Inflammatory macrophage (primary cell): Measurements from ENCODE around the gene DNLZ.

ENCODE experiments used
- DNase-seq, 2 donors: peaks; one replicate each; pipeline ENCODE4 v3.0.0-alpha.2; 2020 to 2022

The DNLZ gene

GRCh38 chr9:136395345-136396218 is 32.0 kb upstream of the DNLZ start:
- no peak for DNase-seq

- no peak for DNase-seq
Measured at GRCh38 chr9:136395020-136395340, 31.4 kb upstream of the DNLZ start.

- no peak for DNase-seq
Measured at GRCh38 chr9:136394312-136395019, 30.9 kb upstream of the DNLZ start.

- no peak for DNase-seq
Measured at GRCh38 chr9:136393531-136393930, 30.0 kb upstream of the DNLZ start.

GRCh38 chr9:136392538-136393449 is 29.2 kb upstream of the DNLZ start:
- DNase-seq = no peak

- no peak for DNase-seq
Measured at GRCh38 chr9:136391737-136392537, 28.4 kb upstream of the DNLZ start.

- no peak for DNase-seq
Measured at GRCh38 chr9:136389396-136389795, 25.9 kb upstream of the DNLZ start.

GRCh38 chr9:136387217-136387616 is 23.7 kb upstream of the DNLZ start:
- no peak for DNase-seq

GRCh38 chr9:136386018-136386417 is 22.5 kb upstream of the DNLZ start:
- DNase-seq = peak in 1 of 2 donors; percentile 41

- peak in 1 of 2 donors; percentile 27 for DNase-seq
Measured at GRCh38 chr9:136385015-136385414, 21.5 kb upstream of the DNLZ start.

GRCh38 chr9:136383436-136383835 is 19.9 kb upstream of the DNLZ start:
- DNase-seq = no peak

- no peak for DNase-seq
Measured at GRCh38 chr9:136381966-136382513, 18.5 kb upstream of the DNLZ start.

- DNase-seq = no peak
Measured at GRCh38 chr9:136381311-136381710, 17.8 kb upstream of the DNLZ start.

GRCh38 chr9:136380381-136380780 is 16.8 kb upstream of the DNLZ start:
- DNase-seq = no peak

- no peak for DNase-seq
Measured at GRCh38 chr9:136379891-136380290, 16.3 kb upstream of the DNLZ start.

- no peak for DNase-seq
Measured at GRCh38 chr9:136379401-136379800, 15.9 kb upstream of the DNLZ start.

GRCh38 chr9:136379003-136379287 is 15.4 kb upstream of the DNLZ start:
- no peak for DNase-seq

- no peak for DNase-seq
Measured at GRCh38 chr9:136378170-136379002, 14.8 kb upstream of the DNLZ start.

GRCh38 chr9:136377341-136378169 is 14.0 kb upstream of the DNLZ start:
- peak; percentile 22 to 74 for DNase-seq

- no peak for DNase-seq
Measured at GRCh38 chr9:136376457-136376856, 12.9 kb upstream of the DNLZ start.
